Neuronal stem cell (in vitro differentiated cells): ENCODE results near the gene NTSR1.

Source experiments
- DNase-seq: peaks from one replicate; pipeline ENCODE4 v3.0.0-alpha.2; 2013; ENCODE audit warnings: low spot score
- H2AFZ ChIP-seq: one replicate; pipeline ENCODE4 v1.6.1; 2013; ENCODE audit warnings: mild to moderate bottlenecking, low read length, inconsistent platforms
- H2AK5ac ChIP-seq: 2 replicates; pipeline ENCODE4 v1.6.1; 2013; ENCODE audit warnings: low read depth, mild to moderate bottlenecking, inconsistent platforms, low read length, moderate library complexity, mixed read lengths
- H2BK120ac ChIP-seq: 2 replicates; pipeline ENCODE4 v1.6.1; 2013; ENCODE audit warnings: low read depth, mild to moderate bottlenecking, inconsistent platforms, low read length, moderate library complexity, mixed read lengths
- H2BK12ac ChIP-seq: one replicate; pipeline ENCODE4 v1.6.1; 2013; ENCODE audit warnings: low read length, inconsistent platforms
- H2BK15ac ChIP-seq: 2 replicates; pipeline ENCODE4 v1.6.1; 2013; ENCODE audit warnings: mild to moderate bottlenecking, low read length, inconsistent platforms, mixed read lengths
- H2BK5ac ChIP-seq: one replicate; pipeline ENCODE4 v1.6.1; 2013; ENCODE audit warnings: inconsistent platforms, mild to moderate bottlenecking, low read length, moderate library complexity
- H3K14ac ChIP-seq: one replicate; pipeline ENCODE4 v1.6.1; 2013; ENCODE audit warnings: low read length, inconsistent platforms
- H3K18ac ChIP-seq: 2 replicates; pipeline ENCODE4 v1.6.1; 2013; ENCODE audit warnings: low read length, inconsistent platforms
- H3K23ac ChIP-seq: 2 replicates; pipeline ENCODE4 v1.6.1; 2013; ENCODE audit warnings: low read depth, mild to moderate bottlenecking, mixed read lengths, low read length, inconsistent platforms; ENCODE audit not compliant: poor library complexity
- H3K27ac ChIP-seq: replicated peaks from 3 replicates; pipeline ENCODE4 v1.5.1; 2013; ENCODE audit warnings: low read length, inconsistent platforms
- H3K27me3 ChIP-seq, 3 experiments: 2 replicates each; pipeline ENCODE4 v1.6.1; 2013; ENCODE audit warnings: low read length in 3 of 3, mild to moderate bottlenecking in 2 of 3, inconsistent platforms in 1 of 3, low read depth in 1 of 3, mixed read lengths in 1 of 3, moderate library complexity in 1 of 3; ENCODE audit not compliant: control insufficient read depth in 3 of 3, insufficient read depth in 3 of 3
- H3K36me3 ChIP-seq, 2 donors: replicated peaks in 1 of 2; 2 replicates each; pipeline ENCODE4 v1.6.1; 2013; ENCODE audit warnings: low read length in 2 of 2; ENCODE audit not compliant: control insufficient read depth in 2 of 2, insufficient read depth in 2 of 2
- H3K4ac ChIP-seq: 2 replicates; pipeline ENCODE4 v1.6.1; 2013; ENCODE audit warnings: inconsistent platforms, mild to moderate bottlenecking, low read length, moderate library complexity
- H3K4me1 ChIP-seq, 2 donors: 1 replicate in 1 of 2; 2 replicates in 1 of 2; pipeline ENCODE4 v1.6.1; 2013; ENCODE audit warnings: low read length in 2 of 2, low read depth in 1 of 2; ENCODE audit not compliant: control insufficient read depth in 2 of 2, insufficient read depth in 1 of 2
- H3K4me2 ChIP-seq: one replicate; pipeline ENCODE4 v1.6.1; 2013; ENCODE audit warnings: mild to moderate bottlenecking, low read length, inconsistent platforms; ENCODE audit not compliant: insufficient read depth, poor library complexity, severe bottlenecking
- H3K4me3 ChIP-seq, 2 donors: 2 replicates each; pipeline ENCODE4 v1.5.1; 2013; ENCODE audit warnings: low read length in 2 of 2, mild to moderate bottlenecking in 2 of 2, inconsistent platforms in 1 of 2, moderate library complexity in 1 of 2
- H3K79me1 ChIP-seq: one replicate; pipeline ENCODE4 v1.6.1; 2013; ENCODE audit warnings: low read depth, mild to moderate bottlenecking, inconsistent platforms, low read length, moderate library complexity
- H3K9ac ChIP-seq: one replicate; pipeline ENCODE4 v1.6.1; 2013; ENCODE audit warnings: mild to moderate bottlenecking, low read depth, low read length, inconsistent platforms; ENCODE audit not compliant: poor library complexity
- H3K9me3 ChIP-seq, 2 donors: replicated peaks in 1 of 2; 2 replicates each; pipeline versions ENCODE3 to v1.6.1; 2013; ENCODE audit warnings: low read length in 2 of 2, mild to moderate bottlenecking in 2 of 2, inconsistent platforms in 1 of 2, low read depth in 1 of 2, mixed read lengths in 1 of 2, moderate library complexity in 1 of 2; ENCODE audit not compliant: control insufficient read depth in 2 of 2, insufficient read depth in 1 of 2
- H4K8ac ChIP-seq: one replicate; pipeline ENCODE4 v1.6.1; 2013; ENCODE audit warnings: low read depth, mild to moderate bottlenecking, inconsistent platforms, low read length, moderate library complexity
- H4K91ac ChIP-seq: one replicate; pipeline ENCODE4 v1.6.1; 2013; ENCODE audit warnings: low read length, low read depth, mild to moderate bottlenecking, inconsistent platforms; ENCODE audit not compliant: poor library complexity
- WGBS, 2 donors: extraction: QIAGEN DNeasy Blood & Tissue Kit; methylation state at CpG; one replicate each; pipeline ENCODE4 v1.1.7; 2013; ENCODE audit warnings: missing lambda C conversion rate in 2 of 2, mixed read lengths in 1 of 2; ENCODE audit not compliant: insufficient read length in 2 of 2, insufficient replicate concordance in 1 of 2; ENCODE audit errors: extremely low coverage in 2 of 2; 5-methylcytosine and 5-hydroxymethylcytosine counted together

The NTSR1 gene

DNA sequence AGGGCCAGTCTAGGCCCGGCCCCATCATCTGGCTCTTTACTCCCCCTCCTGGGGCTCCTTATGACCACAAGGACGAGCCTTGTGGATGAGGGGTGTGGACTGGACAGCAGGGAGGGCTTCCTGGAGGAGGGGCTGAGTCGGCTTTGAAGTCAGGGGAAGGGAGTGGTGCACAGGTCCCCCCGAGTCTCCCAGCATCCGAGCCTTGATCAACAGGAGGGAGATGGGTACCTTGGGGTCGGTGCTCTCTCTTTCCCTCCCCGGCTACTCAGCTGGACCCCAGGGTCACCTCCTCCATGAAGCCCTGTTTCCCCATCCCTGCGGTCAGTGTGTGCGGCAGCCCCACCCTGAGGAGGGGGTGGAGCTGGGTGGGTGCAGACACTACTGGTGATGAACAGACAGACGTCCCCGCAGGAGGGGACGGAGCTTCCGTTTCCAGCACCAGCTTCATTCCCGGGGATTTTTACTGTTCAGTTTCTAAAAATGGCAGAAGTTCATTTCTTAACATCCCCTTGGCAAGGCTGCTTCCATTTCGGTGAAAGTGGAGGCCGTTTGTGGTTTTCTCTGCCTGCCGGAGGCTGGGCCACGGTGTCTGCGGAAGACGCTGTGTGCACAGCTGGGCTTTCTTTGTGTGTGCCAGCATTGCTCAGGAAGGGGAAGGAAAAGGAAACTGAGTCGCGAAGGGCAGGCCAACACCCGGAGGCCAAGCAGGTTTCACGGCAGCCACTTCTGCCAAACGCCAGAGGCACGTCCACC lies 19.6 kb downstream of the NTSR1 start:
- Histone ChIP-seq H2BK15ac (peak overlapping the region; percentile 59), H3K79me1 (peaks cover 3% of the 10 kb centered on the region), H2BK12ac (no peak overlapping the region), H4K8ac (no peak overlapping the region), H2AFZ (no peak overlapping the region), H3K14ac (no peak overlapping the region), H3K27ac (no peak overlapping the region), H3K18ac (no peak overlapping the region), H3K27me3 (peaks cover 0 to 65% (median 2%) of the 10 kb centered on the region in 3 experiments), H4K91ac (no peak overlapping the region), H2BK5ac (no peak overlapping the region), H3K4me3 (no peak overlapping the region), H3K4me2 (no peak overlapping the region), H2BK120ac (no peak overlapping the region), H3K4ac (no peak overlapping the region), H3K9ac (peak overlapping the region; percentile 37), H3K4me1 (no peaks in the 10 kb centered on the region), H3K23ac (peak overlapping the region; percentile 43), H3K36me3 (no peaks in the 10 kb centered on the region), H3K9me3 (peaks cover 0 to 2% of the 10 kb centered on the region in 2 donors), H2AK5ac (no peak overlapping the region)
- WGBS, 2 donors: no CpG with 5 or more reads among the region's 26 CpGs
- no peak for DNase-seq

DNA sequence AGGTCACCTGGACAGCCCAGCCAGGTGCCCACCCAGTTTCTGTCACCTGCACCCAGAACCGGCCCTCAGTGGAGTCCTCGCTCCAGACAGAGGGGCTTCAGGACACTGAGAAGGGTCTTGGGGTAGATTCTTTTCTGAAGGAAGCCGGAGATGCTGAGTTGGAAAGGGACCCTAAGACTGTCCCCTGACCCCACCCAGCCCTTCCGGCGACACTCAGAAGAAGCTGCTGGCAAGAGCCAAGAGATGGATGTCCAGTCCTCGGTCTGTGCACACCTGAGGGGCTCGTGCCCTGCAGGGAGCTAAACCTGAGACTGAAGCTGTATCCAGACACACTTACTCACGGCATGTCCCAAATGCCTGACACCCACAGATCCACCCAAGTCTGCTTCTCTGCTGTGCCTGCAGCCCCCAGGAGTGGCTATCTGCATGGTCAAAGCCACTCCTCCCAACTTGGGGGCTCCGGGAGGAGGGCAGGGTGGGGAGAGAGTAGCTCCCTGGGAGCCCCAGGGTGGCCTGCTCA lies 20.2 kb downstream of the NTSR1 start:
- Histone ChIP-seq H3K27ac (no peak overlapping the region), H3K14ac (peak overlapping the region; percentile 56), H3K36me3 (no peaks in the 10 kb centered on the region), H3K27me3 (peaks cover 0 to 65% (median 2%) of the 10 kb centered on the region in 3 experiments), H3K9me3 (peaks cover 0 to 2% of the 10 kb centered on the region in 2 donors), H2BK15ac (peak overlapping the region; percentile 57), H3K79me1 (peaks cover 3% of the 10 kb centered on the region), H2BK12ac (no peak overlapping the region), H2BK5ac (no peak overlapping the region), H3K4me3 (no peak overlapping the region), H2AK5ac (peak overlapping the region; percentile 92), H2BK120ac (peak overlapping the region; percentile 72), H3K9ac (no peak overlapping the region), H3K4ac (no peak overlapping the region), H3K23ac (no peak overlapping the region), H3K4me1 (no peaks in the 10 kb centered on the region), H2AFZ (no peak overlapping the region), H4K8ac (no peak overlapping the region), H4K91ac (no peak overlapping the region), H3K4me2 (no peak overlapping the region), H3K18ac (peak overlapping the region; percentile 70)
- no peak for DNase-seq
- no CpG with 5 or more reads among the region's 9 CpGs for WGBS, 2 donors

DNA sequence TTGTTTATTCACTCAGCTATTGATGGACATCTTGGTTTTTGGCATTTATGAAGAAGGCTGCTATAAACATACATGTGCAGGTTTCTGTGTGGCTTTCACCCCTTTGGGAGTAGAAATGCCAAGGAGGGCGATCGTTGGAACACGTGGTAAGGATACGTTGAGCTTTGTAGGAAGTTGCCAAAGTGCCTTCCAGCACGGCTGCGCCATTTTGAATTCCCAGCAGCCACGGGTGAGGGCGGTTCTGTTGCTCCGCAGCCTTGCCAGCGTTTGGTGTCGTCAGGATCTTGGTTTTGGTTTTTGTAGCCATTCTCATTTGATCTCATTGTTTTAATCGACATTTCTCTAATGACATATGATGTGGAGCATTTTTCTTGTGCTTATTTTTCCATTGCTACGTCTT lies 21.8 kb downstream of the NTSR1 start:
- Histone ChIP-seq H2AK5ac (no peak overlapping the region), H4K91ac (no peak overlapping the region), H2BK120ac (no peak overlapping the region), H3K4me1 (peaks cover 0 to 4% of the 10 kb centered on the region in 2 donors), H3K23ac (no peak overlapping the region), H3K27me3 (peaks cover 0 to 58% (median 2%) of the 10 kb centered on the region in 3 experiments), H3K18ac (no peak overlapping the region), H4K8ac (no peak overlapping the region), H2BK15ac (no peak overlapping the region), H3K4me2 (no peak overlapping the region), H3K36me3 (no peaks in the 10 kb centered on the region), H3K14ac (no peak overlapping the region), H3K9me3 (no peaks in the 10 kb centered on the region), H3K4ac (no peak overlapping the region), H3K27ac (no peak overlapping the region), H2BK12ac (no peak overlapping the region), H3K4me3 (no peak overlapping the region), H2BK5ac (no peak overlapping the region), H2AFZ (no peak overlapping the region), H3K9ac (no peak overlapping the region), H3K79me1 (peaks cover 3% of the 10 kb centered on the region)
- no CpG with 5 or more reads among the region's 13 CpGs for WGBS, 2 donors
- no peak for DNase-seq

DNA sequence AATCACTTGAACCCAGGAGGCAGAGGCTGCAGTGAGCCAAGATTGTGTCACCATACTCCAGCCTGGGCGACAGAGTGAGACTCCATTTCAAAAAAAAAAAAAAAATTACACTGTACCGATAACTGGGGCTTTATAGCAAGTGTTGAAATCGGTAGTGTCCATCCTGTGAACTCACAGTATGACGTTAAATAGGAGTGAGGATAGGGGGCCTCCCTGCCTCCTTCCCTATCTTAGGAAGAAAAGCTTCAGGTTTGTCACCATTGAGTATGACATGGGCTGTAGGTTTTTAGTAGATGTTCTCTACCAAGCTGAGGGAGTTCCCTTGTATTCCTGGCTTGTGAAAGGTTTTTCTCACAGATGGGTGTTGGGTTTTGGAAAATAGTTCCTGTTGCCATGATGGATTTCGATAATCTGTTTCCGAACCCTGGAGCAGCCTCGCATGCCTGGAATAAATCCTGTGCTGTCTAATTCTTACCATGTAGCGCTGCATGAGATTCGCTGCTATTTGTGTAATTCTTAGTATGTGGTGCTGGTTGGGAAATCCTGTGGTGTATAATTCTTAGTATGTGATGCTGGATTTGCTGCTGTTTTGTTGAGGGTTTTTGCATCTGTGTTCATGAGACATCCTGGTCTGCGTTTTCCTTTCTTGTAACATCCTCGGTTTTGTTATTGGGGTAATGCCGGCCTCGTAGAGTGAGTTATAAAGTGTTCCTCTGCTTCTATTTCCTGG lies 23.6 kb downstream of the NTSR1 start:
- Histone ChIP-seq H3K9me3 (no peaks in the 10 kb centered on the region), H3K18ac (no peak overlapping the region), H3K27me3 (peaks cover 0 to 47% (median 2%) of the 10 kb centered on the region in 3 experiments), H3K4me2 (no peak overlapping the region), H3K4me1 (peaks cover 0 to 4% of the 10 kb centered on the region in 2 donors), H4K8ac (no peak overlapping the region), H2BK5ac (no peak overlapping the region), H3K14ac (no peak overlapping the region), H3K27ac (no peak overlapping the region), H2BK12ac (no peak overlapping the region), H2AFZ (no peak overlapping the region), H3K4me3 (no peak overlapping the region), H3K9ac (no peak overlapping the region), H3K4ac (no peak overlapping the region), H3K79me1 (peaks cover 2% of the 10 kb centered on the region), H2AK5ac (no peak overlapping the region), H3K23ac (no peak overlapping the region), H4K91ac (no peak overlapping the region), H2BK120ac (no peak overlapping the region), H2BK15ac (no peak overlapping the region), H3K36me3 (no peaks in the 10 kb centered on the region)
- DNase-seq: no peak
- WGBS, 2 donors: no CpG with 5 or more reads among the region's 13 CpGs
